IPS DF 4.7 (cell line): ENCODE measurements around the gene S100A4.

Source experiments
- DNase-seq: peaks from one replicate; pipeline ENCODE4 v3.0.0-alpha.2; 2013; ENCODE audit warnings: low spot score; ENCODE audit errors: extremely low read depth

S100A4 gene

DNA sequence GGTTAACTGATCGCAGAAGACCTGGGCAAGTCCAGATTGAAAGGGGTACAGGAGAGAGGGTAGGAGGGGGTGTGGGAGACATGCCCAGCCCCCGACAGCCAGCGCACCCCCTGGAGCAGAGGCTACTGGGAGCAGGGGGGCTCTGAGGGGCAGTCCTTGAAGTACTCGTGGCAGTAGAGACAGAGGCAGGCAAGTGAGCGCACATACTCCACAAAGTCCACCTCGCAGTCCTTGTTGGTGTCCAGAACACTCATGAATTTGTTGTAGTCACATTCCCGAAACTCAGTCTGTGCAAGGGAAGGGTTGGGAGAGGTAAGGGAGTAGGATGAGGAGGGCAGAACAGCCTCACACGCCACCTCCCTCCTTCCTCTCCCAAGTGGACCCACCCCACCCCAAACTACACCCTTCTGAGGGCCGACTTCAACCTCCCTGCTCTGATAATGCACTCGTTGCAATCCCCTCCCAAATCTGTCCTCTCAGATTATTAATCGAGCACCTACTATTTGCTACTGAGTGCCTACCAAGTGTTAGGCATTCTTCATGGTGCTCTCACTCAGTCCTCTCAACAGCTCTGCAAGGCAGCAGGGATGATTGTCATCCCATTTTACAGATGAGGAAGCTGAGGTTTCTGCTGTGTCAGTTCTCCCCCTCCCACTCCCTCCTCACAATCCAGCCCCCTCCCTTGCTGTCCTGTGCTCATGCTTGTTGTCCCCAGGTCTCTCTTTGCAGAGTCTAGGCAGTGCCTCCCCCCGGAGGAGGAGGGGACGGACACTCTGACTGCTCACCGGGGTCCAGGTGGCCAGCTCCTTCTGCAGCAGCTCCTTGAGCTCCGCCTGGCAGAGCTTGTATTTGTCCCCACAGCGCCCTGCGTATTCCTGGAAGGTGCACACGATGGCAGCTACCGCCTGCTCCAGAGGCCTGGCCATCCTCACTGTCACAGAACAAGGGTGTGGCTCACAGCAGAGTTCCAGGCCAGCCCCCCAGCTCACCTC lies 2.2 kb upstream of the S100A4 start:
- DNase-seq = no peak

- no peak for DNase-seq
Observed at GRCh38 chr1:153546796-153547559, 1.4 kb upstream of the S100A4 start.

DNA sequence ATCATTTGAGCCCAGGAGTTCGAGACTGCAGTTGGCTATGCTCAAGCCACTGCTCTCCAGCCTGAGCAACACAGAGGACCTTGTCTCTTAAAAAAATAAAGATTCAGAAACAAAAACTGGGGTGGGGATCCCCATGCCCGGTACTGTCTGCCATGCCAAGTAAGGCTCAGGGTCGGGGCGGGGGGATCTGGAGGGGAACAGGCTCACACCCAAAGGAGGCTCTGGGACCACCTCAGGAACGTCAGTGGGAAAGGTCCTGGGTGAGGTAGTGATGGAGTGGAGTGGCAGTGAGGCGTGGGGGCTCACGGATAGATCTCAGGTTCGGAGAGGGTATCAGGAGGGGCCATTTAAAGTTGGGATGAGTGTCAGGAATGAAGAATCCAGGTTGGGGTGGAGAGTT lies 765 bp upstream of the S100A4 start:
- no peak for DNase-seq

DNA sequence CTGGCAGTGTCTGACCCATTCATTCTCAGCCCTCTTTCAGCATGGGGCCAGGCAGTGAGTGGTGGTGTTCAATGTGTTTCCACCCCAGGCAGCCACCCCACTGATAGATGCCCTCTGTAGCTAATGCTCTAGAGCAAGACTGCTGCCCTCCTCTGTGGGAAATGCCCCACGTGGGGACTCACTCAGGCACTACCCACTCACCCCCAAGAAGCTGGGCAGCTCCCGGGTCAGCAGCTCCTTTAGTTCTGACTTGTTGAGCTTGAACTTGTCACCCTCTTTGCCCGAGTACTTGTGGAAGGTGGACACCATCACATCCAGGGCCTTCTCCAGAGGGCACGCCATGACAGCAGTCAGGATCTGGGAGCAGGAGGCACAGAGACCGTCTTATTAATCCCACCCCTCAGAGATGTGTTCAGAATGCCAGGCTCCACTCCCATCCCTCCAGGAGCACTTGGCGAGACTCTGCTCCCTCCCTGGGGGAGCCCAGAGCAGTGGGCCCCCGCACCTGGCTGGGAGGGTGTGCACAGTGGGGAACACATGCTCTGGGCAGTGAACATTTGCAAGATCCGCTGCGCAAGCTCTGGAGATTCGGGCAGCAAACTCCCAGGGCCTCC lies 1.0 kb downstream of the S100A4 start:
- DNase-seq = no peak

DNA sequence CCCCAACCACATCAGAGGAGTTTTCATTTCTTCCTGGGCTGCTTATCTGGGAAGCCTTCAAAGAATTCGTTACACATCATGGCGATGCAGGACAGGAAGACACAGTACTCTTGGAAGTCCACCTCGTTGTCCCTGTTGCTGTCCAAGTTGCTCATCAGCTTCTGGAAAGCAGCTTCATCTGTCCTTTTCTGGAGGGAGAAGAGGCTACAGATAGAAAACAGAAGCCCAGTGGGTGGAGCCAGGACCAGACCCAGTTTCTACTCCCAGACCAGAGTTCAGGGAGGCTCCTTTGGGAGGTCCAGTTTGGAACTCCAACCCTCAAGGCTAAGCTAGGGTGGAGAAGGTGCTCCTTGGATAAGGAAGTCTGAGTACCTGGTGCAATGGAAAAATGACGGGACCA lies 1.9 kb downstream of the S100A4 start:
- DNase-seq = no peak

DNA sequence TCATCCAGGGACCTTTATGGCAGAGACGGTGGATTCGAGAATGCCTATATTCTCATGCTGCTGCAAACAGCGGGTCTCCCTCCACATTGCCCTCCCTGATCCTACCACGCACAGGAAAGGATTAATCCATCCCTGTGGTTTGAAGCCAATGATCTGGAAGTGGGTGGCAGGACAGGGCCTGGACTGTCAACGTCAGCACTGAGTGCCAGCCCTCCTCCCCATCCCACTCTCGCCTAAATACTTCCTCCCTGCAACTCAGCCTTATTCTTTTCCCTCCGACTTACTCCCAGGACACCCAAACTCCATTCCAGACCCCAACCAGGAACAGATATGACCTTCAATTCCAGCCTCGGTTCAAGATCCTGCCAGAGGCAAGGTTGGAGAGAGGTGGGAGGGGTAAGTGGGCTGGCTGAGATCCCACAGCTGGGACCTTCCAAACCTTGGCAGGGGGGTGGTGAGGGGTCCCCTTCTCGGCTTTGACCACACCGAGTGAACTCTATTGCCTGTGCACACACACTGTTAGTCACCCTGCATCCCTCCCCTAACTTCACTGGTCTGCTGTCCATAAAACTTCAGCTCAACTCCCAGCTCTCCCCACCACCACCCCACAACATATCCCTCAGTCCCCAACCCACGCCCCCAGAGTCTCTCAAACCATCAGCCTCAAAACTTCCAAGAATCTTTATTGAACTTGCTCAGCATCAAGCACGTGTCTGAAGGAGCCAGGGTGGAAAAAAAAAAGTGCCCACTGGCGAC lies 2.5 kb downstream of the S100A4 start:
- DNase-seq = no peak

GRCh38 chr1:153541641-153542590 lies 3.7 kb downstream of the S100A4 start:
- DNase-seq = no peak

GRCh38 chr1:153540394-153541361 lies 4.9 kb downstream of the S100A4 start, which contains the start of gene S100A5:
Gene S100A5 (minus strand): TSS chr1:153540934. CDS start chr1:153540191, 743 bp downstream.
- DNase-seq = no peak

DNA sequence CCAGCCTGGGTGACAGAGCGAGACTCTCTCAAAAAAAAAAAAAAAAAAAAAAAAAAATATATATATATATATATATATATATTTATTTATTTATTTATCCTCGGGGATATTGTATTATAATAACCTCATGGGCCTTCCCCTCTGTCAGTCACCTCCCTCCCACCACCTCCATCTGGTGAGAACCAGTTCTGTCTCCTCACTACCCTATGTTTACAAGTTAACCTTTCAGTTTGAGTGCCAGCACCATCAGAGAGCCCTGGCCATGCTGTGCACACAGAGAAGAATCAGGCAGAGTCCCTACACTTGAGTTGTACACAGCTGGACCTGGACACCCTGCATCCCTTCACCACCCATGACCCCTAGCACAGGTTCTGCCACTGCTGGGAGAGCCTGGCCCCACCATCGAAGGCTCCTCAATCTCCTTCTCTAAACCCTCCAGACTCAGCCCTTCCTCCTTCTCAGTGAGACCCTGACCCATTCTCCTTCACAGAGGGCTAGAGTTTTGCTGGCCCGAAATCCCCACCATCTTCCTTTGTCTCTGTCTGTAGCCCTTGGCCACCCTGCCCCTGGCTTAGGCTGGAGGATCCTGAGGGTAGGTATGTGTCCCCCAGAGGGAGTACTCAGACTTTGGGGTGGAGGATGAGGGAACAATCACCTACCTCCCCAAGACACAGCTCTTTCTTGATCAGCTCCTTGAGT lies 6.1 kb downstream of the S100A4 start:
- DNase-seq = no peak

DNA sequence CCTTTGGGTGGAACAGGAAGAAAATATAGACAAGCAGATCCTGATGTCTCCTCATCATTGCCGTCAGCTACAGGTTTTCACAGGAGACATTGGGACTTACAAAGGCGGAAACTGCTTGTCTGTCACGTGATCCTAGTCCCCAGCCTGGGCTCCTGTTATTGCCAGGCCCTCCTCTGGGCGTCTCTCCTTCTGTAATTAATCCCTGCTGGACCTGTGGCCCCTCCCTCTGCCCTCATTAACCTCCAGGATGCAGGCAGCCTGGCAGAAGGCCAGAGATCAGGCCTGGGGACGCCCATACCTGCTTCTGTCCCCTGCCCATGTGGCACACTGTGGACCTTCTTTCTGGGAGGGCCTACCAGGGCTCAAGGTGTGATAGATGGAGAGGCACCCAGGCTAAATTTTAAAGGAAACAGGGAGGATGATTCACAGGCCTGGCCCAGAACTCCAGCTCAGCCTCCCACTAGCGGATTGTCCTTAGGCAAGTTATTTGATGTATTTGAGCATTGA lies 7.2 kb downstream of the S100A4 start:
- peak; percentile 69 for DNase-seq

- no peak for DNase-seq
Observed at GRCh38 chr1:153537376-153537730, 8.3 kb downstream of the S100A4 start.

DNA sequence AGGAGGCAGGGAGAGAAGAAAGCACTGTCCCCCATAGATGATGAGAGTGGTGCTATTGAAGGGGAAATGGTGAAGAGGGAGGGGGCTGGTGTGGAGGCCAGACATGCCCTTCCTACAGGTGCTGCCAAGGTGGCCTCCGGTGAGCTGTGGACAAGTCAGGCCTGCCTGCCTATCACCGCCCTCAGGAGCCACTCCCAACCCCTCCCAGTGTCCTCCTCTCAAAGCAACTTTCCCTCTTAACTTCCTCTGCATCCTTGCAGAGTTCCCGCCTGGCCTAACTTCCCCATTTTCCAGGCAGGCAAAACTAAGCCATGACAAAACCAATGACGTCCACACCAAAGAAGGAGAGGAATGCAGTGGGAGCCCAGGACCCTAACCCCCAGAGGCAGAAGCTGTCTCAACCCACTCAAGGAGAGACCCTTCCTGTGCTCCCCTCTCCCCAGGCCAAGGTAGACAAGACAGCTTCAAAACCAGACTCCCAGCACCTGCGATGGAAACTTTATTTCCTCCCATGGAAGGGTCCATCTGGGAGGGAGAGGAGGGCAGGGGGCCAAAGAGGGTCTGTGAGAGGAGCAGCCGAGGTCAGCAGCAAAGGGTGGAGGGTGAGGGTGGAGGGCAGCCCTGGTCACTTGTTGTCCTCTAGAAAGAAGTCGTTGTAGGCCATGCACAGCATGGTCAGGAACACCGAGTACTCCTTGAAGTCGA lies 8.8 kb downstream of the S100A4 start:
- no peak for DNase-seq

GRCh38 chr1:153536012-153536670 lies 9.5 kb downstream of the S100A4 start:
- no peak for DNase-seq

DNA sequence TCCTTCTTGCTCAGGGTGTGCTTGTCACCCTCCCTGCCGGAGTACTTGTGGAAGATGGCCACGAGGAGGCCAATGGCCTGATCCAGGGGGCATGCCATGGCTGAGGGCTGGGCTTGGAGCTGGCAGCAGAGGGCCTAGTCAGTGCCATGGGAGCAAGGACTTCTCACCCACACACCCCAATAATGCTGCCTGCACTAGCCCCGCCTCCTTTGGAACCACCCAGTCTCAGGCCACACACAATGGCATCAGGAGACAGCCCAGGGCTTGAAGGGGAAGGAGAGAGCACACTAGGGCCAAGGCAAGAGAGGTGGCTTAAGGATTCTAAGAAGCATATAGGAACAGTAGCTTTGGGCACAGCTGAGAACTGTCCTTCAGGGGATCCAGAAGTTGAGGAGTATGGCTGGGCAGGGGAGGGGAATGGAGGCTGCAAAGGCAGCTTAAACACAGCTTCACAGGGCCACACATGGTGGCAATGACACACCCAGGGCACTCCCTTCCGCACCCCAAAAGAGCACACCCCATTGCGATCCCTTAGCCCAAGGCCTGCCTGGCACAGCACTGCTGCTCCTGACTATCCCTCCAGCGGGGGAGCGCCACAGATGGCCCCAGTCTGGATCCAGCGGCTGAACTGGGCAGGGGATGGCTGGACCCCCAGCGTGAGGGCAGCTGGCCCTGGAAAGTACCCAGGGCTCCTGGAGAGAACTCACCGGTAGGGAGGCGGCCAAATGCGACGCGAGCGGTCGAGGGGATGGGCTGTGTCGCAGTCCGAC lies 10.2 kb downstream of the S100A4 start, which contains the start of gene S100A6:
Gene S100A6, minus strand, starts transcription at position 750 of the 770 bp plus-strand sequence. Its CDS starts 652 bp downstream, at position 98.
- DNase-seq = no peak

GRCh38 chr1:153534925-153535241 lies 10.7 kb downstream of the S100A4 start:
- DNase-seq = no peak
